GM18499 (cell line): ENCODE measurements around the gene CFAP77.

ENCODE experiments used
- ATAC-seq: cut with Tn5 transposase; IDR thresholded peaks from one replicate; pipeline ENCODE4 v1.9.1; 2021; ENCODE audit warnings: moderate number of reproducible peaks; ENCODE audit not compliant: insufficient read depth, unreplicated experiment

CFAP77 gene

DNA sequence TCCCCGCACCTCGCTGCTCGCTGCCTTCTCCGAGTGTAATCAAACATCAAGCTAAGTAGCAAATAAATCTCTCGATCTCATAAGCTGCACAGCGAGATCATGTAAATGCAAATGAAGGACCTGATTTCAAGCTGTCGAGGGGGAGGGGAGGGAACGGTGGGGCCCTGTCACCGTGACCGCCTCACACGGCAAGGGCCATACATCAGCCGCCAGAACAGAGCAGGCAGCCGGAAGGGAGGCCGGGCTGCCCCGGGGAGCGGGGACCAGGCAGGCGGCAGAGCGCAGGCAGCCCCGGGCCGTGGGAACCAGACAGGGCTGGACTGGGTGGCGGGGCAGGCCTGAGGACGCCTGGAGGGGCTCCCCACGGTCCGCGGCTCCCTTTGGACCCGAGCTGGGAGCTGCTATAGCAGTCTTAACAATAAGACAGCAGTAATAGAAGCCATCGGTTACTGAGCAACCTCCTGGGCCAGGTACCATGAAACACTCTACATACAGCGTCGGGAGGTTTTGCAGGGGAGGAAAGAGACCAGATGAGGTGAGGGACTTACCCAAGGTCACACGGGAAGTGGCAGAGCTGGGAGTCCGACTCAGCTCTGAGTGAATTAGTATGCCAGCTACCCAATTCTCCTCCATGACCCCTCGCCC, 76.8 kb downstream of the CFAP77 start:
- no peak for ATAC-seq

DNA sequence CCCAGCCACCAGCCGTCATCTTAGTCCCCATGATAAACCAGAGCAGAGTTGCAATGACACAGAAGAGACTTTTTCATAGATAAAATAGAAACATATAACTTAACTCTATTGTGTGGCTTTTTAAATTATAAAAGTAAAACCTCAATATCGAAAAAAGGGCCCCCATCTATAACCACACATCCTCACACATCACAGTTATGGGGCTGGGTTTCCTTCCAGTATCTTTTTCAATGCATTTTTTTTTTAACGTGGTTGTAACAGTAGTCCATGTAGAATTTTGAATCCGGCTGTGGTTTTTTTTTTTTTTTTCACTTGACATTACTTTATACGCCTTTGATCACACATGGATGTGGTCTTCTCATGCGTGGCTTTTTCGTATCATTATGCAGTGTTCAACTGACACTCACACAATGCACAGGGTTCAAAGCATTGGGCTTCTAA, 77.4 kb downstream of the CFAP77 start:
- ATAC-seq = no peak

DNA sequence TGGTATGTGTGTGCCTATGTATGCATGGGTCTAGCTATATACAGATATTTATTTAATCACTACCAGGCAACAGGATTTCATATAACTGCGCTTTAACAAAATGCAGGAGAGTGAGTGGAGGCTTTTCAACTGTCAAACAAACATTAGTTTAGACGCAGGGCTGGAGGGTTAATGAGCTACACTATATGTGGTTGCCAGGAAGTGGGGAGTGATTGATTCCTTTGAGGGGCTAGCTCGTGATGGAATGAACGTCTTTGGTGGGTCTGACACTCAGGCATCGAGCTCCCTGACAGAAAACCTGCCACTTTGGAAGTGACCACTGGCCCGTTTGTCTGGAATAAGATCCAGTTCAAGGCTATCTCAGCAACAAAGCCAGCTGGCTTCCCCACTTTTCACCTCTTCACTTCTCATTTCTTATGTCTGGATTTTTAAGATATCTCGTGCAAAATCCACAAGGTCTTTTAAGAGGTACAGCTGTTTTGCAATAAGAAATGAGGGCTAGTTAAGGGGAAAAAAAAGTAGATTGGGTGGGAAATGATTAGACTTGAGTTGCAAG, 78.0 kb downstream of the CFAP77 start:
- ATAC-seq = no peak

DNA sequence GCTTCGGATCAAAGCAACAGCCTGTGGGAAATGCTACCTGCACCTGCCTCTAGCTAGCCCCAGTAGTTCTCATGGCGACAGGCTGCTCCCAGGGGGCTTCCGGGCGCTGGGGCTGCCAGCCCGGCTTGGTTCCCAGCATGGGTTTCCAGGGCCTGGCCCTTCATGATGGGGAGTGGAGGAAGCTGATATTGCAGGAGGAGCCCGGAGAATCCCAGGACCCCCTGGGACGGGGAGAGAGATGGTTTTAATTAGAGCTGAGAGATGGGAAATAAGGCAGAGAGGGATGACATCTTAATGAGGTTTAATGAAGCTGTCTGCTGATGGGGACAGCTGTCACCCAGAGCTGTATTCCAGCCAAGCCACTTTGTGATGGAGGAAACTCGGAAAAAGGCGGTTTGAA, 78.6 kb downstream of the CFAP77 start:
- no peak for ATAC-seq

DNA sequence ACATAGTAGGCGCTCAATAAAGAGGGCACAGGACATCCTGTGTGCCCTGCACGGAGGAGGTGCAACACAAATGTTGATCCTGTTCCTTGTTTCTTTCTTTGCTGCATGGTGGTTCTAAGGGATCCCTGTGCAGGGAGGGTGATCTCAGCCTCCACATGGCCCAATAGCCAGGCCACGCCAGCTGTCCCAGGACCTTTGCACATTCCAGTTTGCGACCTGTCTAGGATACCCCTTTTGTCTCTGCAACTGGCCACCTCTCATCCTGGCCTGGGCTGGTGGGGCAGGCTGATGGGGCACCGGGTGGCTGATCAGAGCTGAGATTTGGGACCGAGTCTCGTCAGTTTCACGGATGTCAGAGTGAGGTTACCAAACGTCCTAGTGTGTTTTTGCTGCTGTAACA, 79.5 kb downstream of the CFAP77 start:
- no peak for ATAC-seq

DNA sequence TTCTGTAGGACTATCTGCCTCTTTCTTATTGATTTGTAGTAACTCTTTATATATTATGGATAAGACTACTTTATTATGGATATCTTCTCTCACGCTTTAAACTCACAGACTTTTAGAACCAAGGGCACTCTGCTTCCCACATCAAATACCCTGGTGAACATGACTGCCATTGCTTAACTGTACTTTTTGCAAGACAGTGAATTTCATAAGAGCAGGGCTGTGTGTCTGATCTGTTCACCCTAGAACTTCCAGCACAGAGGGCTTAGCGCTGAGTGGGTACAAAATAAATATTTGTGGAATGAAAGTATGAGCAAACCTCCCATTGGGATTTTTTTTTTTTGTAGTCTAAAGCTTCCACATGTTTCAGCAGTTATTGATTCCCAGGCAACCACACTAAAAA, 84.8 kb downstream of the CFAP77 start:
- no peak for ATAC-seq

DNA sequence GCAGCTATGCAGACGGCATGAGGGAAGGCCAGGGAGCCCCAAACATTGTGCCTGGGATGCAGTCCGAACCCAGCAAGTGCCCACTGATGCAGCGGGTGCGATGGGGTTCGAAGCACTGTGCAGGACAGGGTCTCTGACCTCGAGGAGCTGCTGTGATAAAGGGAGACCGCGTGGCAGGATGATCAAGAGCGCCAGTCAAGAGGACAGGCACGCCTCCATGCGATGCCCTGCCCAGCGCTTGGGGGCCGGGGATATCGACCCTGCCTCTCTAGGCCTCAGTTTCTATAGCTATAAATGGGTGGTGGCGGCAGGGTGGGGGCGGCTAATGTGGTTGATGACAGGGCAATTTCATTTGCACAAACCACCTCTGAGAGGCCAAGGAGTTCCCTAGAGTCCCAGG, 87.7 kb downstream of the CFAP77 start:
- ATAC-seq = no peak

DNA sequence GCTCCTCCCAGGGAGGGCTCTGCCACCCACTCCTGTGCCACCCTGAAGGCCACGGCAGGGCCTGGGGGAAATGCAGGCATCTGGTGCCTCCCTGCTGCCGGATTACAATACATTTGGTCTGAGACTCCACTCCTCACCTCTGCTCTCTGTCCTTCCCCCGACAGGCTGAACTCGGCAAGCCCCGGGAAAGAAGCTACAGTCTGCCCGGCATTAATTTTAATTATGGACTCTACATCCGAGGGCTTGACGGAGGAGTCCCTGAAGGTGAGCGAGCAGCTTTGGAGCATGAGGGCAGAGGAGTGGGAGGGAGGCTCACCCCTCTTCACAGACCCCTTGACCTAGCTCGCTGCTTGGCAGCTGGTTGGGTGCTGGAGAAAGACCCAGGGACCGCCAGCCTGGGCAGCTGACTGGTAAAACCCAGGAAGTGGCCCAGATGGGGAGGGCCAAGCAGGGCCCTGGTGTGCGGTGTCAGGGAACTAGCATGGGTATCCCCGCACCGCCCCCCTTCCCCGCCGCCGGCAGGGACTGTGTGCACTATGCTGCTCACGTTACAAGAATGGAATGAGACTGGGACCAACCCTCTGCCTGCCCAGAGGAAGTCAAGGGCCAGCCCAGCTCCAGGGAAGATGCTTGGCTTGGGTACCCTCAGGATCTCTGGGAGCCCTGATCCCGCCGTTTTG, 88.7 kb downstream of the CFAP77 start:
- no peak for ATAC-seq

DNA sequence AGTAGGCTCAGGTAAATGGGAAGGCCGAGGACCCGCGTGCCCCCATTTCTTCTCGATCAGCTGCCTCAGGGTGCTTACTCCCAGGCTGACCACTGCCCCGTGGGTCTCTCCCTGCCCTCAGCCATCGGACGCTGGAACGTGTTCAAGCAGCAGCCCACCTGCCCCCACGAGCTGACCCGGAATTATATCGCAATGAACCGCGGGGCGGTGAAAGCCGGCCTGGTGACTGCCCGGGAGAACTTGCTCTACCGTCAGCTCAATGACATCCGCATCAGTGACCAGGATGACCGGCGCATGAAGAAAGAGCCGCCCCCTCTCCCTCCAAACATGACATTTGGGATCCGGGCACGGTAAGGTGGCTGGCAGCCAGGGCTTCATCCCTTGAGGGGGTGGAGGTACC, 89.2 kb downstream of the CFAP77 start:
- no peak for ATAC-seq

DNA sequence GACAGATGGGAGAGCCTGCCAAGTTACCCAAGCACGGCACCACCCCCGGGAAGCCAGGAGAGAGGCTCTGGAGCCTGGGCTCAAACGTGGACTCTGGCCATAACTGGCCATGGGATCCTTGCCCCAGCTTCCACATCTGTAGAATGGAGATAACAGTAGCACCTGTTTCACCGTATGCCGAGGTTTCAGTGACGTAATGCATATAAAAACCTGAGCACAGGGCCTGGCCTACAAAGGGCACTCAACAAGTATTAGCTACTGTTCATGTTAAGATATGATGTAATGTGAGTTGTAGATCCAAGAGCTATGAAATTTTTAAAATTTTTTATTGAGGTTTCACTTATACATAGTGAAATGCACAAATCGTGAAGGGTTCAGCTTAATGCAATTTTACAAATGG, 90.2 kb downstream of the CFAP77 start:
- no peak for ATAC-seq

DNA sequence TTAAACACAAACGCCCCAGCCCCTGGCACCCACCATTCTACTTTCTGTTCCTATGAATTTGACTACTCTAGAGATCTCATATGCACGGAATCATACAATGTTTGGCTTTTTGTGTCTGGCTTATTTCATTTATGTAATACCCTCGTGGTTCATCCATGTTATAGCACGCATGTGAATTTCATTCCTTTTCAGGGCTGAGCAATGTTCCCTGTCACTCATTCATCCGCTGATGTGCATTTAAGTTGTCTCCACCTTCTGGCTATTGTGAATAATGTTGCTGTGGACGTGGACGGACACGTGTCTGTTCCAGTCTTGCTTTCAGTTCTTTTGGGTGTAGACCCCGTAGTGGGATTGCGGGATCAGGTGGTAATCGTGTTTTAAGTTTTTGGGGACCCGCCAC, 92.5 kb downstream of the CFAP77 start:
- ATAC-seq = no peak

DNA sequence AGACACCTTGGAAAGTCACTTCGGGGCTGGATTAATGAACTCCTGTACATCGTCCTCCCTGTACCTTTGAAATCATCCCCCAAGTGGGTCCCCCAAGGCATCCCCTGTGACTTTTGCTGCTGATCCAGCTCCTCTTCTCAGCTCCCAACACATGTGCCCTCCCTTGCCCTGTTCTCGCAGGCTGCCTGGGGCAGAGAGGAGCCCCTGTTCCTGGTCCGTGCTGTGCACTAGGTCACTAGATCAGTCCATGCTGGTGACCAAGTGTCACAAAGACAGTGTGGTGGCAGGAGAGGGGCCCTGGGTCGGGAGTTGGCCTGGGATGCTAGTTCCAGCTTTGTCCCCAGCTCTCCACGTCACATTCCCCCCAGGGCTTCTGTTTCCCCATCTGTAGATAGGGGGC, 93.1 kb downstream of the CFAP77 start:
- ATAC-seq = no peak

DNA sequence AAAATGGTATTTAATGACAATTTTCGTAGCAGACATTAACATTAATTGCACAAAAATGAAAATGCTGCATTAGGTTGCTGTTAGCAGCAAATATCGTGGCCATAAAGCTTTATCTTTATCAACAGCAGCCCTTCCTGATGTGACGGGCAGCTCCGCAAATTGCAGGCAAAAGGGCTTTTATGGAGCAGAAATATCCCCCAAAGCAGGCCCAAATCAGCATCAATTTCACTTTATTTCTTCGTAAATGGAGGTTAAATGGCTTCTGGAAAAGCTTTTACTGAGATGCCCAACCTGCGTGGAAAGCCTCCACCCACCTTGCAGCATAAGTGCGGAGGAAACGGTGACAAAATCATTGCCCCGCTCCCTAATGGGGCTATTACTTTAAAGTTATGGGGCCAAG, 94.5 kb downstream of the CFAP77 start:
- no peak for ATAC-seq

DNA sequence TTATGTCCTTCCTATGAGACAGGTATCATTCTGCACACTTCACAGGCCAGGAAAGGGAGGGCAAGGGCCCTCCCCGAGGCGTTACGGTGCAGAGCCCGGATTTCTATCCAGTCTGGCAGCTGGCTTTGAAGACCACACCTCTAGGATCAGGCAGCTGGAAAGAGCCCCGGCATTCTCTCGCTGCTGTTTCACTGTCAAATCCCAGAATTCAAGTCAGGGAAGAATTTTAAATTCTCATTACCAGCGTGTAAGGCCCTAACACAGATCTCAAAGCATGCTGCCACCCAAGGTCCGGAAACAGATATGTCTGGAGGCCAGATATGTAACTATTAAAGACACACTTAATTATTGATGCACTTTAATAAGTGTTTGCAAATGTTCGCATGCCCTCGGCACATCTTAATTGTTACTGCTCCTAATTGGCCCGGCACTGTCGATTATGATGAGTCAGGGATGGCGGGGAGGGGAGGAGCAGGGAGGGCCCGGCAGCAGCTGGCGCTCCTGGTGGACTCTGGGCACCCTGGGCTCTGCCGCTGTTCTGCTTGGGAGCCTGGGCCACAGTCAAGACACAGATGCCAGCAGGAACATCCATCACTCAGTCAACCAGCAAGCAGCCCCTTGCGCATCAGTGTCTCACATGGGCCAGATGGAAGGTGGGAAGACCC, 96.1 kb downstream of the CFAP77 start:
- ATAC-seq = no peak

DNA sequence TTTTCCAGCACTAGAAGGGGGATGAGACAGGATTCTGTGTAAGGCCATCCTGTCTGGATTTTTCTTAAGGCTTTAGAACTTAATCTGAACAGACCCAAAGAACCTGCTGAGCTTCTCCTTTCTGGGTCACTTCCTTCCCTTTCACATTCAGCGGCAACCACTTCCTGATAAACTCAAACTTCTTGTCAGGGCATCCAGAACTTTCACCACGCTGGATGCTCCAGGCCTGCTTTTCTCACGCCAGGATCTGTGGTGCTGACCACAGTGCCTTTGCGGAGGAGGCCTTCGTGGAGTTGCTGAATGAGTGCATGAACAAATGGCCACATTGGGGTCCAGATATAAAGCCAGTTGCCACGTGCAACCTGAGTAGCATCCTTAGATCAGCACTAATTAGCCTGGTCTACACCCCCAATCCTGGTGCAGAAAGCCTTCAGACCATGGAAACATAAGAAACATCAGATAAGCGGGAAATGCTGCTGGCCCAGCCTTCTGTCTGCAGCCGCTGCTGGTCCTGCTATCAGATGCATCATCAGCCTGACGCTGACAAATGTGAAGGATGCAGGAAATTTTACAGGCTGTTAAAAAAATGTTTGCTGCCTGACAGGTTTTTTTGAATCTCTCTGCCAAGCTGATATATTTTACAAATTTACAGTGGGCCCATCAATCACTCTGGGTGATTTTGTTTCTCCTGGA, 97.1 kb downstream of the CFAP77 start:
- ATAC-seq = no peak

DNA sequence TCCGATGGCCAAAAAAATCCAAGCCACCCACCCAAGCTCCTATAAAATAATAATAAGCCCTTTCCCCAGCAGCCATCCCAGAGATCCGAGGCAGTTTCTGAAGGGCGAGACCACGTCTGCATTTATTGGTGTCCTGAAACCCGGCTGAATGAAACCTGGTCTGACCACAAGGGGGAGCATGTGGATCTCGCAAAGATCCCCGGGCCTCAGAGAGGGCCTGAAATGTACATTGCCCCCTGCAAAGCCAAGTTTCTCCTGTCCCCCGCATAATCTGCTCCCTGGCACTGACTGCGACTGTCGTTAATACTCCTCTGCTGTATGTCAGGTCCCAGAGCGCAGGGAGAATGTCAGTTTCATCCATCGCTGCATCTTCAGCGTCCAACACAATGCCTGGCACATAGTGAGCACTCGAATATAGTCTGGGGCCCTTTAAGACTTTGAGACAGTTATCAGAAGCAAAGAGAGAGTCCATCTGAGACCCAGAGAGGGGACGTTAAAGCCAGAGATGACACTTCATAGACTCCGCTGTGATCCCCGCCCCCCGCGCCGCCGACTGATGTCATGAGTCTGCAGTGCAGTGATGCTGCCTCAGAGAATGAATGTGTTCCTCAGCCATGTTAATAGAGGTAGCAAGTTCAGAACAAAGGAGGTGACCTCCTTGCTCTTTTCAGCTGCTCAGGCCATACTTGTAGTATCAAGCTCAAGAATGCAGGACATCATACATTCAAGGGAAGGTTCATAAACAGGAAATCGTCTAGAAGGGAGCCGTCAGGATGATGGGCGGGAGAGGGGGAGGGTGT, 97.9 kb downstream of the CFAP77 start:
- ATAC-seq = no peak

DNA sequence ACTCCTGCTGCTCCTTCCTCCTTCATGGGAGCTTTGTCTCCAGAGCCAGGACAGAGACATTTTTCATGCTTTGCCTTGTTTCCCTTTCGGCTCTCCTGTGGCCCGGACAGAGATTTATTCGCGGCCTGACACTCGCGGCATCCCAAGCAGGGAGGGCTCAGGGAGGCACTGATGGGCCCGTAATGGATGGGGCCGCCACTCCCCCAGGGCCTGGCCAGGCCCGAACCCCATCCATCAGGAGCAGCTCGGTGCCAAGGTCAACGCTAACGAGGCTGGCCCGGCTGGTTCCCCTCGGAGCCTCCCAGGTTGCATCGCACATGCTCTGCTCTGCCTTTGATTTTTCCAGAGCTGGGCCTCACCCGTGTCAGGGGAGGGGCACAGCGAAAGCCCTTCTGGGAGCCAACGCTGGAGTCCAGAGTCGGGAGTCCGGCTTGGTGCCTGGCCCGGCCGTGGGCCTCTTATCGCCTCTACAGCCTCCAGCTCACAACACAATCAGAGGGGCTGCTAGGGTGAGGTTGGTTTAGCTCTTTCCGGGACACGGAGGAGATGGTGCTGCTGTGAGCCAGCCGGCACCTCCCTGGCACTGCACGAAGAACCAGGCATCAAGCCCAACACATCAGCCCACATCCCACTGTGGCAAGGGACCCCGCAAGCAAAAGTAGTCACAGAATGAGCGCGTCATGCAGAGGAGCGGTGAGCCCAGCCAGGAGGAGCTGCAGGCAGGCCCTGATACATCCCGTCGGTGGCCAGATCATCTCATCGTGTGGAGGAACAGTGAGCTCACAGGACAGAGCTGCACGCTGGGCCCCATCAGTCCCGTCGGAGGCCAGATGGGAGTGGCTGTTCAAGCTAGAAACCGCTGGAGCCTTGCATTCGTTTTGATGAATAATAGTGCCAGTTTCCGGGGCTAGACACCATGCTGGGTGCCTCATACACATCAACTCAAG, 100.2 kb downstream of the CFAP77 start:
- no peak for ATAC-seq

DNA sequence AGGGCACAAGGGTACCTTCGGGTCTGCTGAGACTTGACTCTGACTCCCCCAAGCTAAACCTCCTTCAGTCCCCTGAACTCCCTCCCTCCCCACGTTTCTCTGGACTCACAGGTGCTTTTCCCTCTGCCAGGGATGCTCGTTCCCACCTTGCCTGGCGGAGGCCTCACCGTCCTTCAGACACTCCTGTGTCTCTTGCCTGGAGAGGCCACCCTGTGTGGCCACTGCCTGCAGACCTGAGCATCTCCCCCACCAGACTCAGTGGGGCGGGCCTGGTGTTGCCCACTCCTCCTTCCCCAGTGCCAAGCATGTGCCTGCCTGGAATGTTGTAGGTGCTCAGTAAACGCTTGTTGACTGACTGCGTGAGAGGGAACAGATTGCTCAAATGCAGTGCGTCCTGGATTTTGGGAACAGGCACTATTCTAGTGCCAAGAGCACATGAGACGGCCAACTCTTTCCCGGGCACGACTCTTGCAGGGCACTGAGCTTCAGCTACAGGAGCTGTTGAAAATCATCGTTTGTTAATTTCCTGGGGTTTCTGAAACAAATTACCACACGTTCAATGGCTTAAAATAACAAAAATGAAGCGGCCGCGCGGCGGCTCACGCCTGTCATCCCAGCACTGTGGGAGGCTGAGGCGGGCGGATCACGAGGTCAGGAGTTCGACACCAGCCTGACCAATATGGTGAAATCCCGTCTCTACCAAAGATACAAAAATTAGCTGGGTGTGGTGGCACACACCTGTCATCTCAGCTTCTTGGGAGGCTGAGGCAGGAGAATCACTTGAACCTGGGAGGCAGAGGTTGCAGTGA, 101.4 kb downstream of the CFAP77 start:
- ATAC-seq = no peak
